PC-3 (cell line): Measurements from ENCODE around the gene DGCR2.

Experiments
- CTCF ChIP-seq: fragments of 300-600 bp; sonication (generic); conservative IDR thresholded peaks from 2 replicates; pipeline ENCODE4 v1.5.1; 2017; ENCODE audit warnings: antibody characterized with exemption, low read depth, mild to moderate bottlenecking, low read length
- EZH2 ChIP-seq: fragments of 300-600 bp; sonication (generic); IDR thresholded peaks from one replicate; pipeline ENCODE4 v1.6.1; 2017; ENCODE audit warnings: antibody characterized with exemption, mild to moderate bottlenecking, low read length; ENCODE audit not compliant: unreplicated experiment
- EZH2phosphoT487 ChIP-seq: fragments of 300-600 bp; sonication (generic); IDR thresholded peaks from 2 replicates; pipeline ENCODE4 v1.6.1; 2018; ENCODE audit warnings: mild to moderate bottlenecking, antibody characterized with exemption, low read length, borderline replicate concordance

GRCh38 chr22:19088866-19089595, 33.2 kb downstream of the DGCR2 start:
- TF ChIP-seq CTCF (no peak), EZH2phosphoT487 (no peak), EZH2 (no peak)
